GDM1 (cell line): ENCODE results near the gene CPA5.
"Not testable (repeated sequence)": the region's sequence is repeated elsewhere in the genome, so short reads cannot be mapped to it uniquely, and the experiment has no call there.

Experiments
- DNase-seq: peaks from one replicate; lab custom pipeline; 2025; lab: John Stamatoyannopoulos, UW

Gene CPA5

DNA sequence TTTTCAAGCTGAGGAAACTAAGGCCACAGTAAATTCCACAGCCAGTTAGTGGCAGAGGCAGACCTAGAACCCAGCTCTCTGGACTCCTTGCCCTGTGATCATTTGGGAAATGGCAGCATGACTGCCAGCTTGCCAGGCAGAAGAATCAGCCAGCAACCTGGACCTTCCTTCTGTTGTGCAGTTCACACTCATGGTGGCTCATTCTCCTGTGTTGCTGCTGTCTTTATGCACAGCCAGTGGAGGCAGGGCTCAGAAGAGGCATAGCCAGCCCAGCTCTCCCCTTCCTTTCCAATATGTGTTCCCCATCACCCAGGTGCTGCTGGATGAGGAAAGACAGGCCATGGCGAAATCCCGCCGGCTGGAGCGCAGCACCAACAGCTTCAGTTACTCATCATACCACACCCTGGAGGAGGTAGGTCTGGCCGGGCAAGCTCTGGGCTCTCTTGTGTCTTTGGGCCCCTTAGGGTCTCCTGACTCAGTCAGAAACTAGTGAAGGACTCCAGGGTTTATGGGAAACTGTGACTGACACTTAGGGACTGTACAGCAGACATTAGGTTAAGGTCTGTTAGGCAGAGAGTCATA is 14.8 kb downstream of the CPA5 start:
- DNase-seq, result no peak

DNA sequence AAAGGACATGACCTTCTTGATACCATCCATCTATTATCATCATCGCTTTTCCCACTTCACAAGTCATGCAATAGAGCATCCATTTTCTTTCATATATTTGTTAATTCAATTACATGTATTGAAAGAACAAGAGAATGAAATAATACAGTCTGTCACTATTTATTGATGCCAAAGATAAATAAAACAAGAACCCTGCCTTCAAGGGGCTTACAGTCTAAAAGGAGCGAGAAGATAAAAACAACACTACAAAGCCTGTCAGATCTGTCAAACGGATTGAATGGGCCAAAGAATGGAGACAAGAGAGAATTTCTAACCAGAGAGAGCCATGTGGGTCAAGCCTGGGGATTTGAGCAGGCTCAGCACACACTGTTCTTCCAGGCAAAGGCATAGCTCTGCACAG is 15.9 kb downstream of the CPA5 start:
- no peak for DNase-seq

DNA sequence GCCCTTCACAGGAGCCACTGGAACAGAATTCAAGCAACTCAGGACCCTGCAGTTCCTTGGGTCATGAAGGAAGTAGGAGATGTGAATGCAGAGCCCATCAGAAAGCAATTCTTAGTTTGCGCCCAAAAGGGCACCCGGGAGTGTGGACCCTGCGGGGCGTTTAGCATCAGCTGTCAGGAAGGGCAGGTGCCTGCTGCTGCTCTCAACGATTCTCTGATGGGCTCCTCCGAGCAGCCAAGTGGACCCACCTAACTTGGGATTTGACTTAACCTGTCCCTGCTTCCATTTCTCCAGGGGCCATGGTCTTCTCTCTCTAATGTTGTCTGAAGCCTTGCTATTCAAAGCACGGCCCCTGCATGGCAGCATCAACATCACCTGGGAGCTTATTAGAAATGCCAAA is 17.1 kb downstream of the CPA5 start:
- DNase-seq, result no peak

DNA sequence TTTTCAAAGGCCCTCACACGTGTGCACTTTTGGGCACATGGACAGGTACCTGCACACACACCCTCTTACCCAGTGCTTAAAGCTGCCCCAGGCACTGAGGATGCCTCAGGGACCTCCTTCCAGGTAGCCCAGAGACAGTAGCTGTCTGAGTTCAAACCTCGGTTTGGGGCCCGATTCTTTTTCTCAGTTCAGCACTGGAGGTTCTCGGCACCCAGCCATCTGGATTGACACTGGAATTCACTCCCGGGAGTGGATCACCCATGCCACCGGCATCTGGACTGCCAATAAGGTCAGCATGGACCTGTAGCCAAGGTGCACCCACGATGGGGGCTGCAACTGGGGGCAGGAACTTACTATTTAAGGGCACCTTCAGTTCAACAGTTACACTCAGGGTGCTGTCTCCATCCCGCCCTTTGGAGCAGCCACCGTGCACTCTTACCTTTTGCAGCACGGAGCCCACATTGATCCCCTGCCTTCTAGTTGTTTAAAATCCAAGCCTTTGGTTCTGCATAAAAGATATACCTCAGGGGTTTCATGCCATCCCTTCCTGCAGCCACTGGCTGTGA is 17.7 kb downstream of the CPA5 start:
- no peak for DNase-seq

DNA sequence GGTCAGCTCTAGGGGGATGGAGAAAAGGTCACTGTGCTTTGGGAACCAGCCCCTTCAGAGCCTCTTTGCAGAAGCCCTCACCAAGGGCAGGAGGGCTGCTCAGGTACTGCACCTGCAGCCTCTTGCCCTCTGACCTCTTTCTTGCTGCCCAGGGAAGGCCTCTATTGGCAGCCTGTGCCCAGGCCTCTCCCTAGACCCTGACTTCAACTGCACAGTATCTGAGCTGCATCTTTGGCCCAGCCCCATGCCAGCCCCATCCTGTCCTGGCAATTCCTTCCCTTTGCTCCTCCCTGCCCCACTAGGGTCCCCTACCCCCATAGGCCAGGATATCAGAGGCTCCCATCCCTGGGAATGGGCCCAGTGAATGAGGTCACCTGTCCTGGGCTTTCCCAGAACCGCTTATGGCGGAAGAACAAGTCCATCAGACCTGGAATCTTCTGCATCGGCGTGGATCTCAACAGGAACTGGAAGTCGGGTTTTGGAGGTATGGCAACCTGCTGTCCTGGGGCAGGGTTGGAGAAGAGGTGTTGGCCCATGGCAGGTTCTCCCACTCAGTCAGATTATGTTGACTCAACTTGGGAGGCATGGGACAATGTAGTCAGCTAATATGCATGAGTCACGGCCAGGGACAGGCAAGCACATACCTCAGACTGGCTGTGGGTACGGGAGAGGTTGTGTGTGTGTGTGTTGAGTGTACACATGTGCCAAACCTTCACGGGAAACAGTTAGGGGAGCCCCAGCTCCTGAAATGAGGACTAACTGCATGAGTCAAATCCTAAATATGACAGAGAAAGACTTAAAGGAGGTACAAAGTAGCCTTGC is 18.6 kb downstream of the CPA5 start:
- no peak for DNase-seq

DNA sequence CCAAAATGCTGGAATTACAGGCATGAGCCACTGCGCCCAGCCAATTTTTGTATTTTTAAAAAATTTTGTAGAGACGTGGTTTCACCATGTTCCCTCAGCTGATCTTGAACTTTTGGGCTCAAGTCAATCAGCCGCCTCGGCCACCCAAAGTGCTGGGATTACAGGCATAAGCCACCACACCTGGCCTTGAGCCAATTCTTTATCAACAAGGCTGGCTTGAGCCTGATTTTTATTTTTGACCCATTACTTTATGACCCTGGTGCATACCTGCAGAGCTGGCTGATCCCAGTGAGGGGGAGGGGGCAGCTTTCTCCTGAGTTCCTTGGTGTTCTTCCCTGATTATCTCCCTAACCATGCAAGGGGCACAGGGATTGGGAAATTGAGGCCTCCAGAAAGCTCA is 19.8 kb downstream of the CPA5 start:
- DNase-seq, result no peak

DNA sequence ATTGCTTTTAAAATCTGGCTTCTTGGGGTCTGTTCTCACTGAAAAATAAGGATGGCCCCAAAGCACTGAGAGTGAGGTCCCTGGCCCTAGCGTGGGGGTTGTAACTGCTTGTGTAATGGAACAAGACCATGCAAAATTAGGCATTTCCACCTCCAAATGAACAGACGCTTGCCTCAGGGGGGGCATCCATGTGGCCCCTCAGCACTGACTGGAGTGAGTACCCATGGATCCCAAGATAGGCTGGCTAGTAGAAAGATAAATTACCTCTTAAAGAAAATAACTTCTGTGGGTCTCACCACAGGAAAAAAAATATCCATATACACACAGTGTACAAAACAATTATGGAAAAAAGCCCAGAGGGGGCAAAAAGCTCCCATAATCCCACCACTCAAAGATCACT is 20.5 kb downstream of the CPA5 start:
- DNase-seq, result no peak

DNA sequence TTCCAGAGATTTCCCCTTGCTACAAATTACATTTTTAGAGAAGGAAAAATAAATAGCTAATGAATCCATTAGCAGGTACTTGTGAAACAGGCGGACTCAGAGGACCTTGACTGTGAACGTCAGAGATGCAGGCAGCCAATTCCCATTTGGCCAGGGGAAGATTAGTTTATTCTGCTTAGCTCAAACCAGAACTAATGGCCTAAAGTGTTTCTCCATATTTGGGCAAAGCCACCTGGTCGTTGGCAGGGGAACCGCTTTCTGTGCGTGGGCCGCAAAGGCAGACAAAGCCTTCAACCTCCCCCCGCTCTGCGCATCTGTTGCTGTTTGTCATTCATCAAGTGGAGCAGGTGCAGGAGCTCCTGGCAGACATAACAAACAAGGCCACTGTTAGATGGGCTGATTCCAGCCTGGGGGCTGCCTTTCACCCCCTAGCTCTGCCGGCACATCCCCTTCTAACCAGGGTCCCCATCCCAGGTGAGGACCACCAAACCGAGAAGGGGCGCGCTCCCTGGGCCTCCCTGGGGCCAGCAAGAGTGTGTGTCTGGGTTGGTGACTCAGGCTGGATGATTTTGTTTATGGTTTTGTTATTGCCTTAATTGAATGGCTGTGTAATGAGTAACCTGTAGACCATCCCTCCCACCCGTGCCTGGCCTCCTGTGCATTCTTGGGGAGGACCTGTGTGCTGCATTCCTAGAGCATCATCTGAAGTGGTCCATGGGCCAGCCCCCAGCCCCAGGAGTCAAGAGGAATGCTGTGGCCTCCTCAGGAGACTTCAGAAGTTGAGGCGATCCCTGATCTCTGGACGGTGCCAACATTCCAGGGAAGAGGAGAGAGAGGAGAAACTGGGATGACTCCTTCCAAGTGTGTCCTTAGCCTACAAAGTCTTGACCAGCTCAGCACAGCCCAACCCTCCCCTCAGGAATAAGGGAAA is 21.2 kb downstream of the CPA5 start:
- DNase-seq, result no peak

DNA sequence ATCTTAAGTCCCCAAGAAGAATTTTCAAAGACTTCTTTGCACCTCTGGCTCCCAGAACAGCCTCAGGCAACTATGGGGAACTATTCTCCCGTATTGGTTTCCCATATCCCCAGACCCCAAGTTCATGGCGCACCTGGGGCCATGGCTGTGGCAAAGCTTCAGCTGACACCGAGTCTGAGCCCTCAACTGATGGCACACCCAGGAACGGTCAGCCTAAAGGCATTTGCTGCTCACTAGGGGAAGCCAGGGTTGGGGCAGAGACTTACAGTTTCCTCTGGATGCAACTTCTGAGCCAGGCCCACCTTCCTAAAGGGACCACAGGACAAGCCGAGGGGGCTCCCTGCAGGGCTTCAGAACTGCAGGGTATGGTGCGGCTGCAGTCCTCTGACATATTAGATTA is 21.9 kb downstream of the CPA5 start:
- no peak for DNase-seq

DNA sequence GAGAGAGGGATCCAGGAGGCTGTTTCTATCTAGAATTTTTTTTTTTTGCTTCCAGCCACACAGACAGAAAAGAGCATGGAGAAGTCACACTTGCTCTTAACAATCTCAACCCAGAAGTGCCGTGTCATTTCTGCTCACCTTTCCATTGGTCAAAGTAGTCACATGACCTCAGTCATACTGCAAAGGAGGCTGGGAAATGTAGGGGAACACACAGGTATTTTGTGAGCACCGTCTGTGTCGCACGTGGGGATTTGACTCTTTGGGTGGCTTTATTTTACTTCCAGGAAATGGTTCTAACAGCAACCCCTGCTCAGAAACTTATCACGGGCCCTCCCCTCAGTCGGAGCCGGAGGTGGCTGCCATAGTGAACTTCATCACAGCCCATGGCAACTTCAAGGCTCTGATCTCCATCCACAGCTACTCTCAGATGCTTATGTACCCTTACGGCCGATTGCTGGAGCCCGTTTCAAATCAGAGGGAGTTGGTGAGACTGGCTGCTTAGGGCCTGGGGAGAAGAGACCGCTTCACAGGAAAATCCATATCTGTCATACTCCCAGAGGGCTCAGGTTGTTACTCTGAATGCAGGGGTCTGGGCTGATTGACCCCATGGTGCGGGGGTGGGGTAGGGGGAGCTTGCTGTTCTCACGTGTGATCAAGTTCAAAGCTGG is 22.6 kb downstream of the CPA5 start:
- DNase-seq, result no peak

DNA sequence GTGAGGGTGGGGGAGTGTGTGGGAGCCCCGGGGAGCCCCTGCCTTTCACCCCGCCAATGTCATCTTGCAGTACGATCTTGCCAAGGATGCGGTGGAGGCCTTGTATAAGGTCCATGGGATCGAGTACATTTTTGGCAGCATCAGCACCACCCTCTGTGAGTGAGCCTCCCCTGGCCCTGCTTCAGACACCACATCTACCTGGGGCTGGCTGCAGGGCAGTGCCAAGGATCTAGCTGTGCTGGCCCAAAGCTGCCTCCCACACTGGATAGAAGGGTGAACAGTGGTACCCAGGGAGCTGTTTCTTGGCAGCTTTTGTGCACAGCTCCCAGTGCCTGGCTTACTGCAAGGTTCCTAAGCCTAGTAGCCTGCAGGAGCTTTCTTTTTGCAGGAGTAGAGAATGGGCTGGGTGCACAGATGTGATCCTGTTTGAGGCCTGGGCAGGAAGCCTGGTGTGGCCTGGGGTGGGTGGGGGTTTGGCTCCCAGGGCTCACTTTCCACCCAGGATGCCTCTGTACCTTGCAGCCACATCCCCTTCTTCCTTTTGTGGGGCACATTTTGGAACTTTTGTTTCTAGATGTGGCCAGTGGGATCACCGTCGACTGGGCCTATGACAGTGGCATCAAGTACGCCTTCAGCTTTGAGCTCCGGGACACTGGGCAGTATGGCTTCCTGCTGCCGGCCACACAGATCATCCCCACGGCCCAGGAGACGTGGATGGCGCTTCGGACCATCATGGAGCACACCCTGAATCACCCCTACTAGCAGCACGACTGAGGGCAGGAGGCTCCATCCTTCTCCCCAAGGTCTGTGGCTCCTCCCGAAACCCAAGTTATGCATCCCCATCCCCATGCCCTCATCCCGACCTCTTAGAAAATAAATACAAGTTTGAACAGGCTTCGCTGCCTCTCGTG is 23.5 kb downstream of the CPA5 start:
- DNase-seq, result peak; percentile 39

DNA sequence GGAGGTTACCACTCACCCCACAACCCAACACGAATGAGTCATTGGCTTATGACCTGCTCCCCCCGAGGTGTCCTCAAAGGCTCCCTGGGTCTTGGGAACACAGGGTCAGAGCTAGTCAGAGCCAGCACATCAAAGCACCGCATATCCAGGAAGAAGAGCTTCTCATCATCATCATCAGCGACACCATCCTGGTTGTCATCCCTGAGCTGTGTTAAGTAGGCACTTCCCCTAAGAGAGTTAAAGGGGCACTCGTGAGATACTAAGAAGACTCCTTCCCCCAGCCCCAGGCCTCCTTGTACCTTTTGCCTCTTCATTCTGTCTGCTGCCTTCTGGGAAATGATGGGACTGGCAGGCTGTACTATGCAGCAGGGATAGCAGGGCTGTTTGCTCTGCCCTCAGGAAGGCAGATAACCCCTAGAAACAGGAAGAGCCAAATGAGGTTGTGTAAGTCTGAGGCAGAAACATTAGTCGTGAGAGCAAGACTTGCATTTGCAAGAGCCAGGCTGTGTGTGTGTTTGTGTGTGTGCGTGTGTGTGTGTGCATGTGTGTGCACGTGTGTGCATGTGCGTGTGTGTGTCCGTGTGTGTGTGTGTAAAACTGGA is 24.6 kb downstream of the CPA5 start:
- peak; percentile 51 for DNase-seq

DNA sequence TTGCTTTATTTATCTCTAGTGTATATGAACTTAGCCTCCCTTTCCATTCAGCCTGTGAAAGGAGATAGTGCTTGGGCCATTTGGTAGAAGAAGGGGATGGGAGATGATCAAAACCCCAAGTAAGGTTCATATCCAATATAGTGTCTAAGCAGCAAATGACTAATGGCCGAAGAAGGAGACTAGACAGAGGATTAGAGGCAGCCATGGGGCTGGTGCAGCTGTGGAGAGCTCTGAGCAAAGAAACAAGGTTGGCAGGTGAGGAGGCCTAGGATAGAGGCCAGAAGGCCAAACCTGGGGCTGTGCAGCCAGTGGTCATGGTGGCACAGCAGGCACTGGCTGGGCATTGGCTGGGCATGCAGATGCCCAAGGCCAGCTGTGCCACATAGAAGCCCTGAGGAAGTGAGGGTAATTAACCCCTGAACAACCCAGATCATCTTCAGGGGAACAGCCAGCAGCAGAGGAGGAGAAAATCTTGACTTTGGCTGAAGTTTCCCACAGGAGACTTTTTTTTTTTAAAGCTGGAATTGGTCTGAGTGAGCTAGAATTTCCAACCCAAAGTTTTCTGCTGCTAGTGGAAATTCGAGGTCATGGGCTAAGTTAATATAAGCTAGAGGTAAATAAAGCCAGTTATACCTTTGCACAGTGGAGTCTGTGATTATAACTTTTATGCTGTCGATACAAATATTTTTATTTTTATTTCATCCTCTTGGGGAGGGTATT is 25.4 kb downstream of the CPA5 start:
- DNase-seq, result no peak

DNA sequence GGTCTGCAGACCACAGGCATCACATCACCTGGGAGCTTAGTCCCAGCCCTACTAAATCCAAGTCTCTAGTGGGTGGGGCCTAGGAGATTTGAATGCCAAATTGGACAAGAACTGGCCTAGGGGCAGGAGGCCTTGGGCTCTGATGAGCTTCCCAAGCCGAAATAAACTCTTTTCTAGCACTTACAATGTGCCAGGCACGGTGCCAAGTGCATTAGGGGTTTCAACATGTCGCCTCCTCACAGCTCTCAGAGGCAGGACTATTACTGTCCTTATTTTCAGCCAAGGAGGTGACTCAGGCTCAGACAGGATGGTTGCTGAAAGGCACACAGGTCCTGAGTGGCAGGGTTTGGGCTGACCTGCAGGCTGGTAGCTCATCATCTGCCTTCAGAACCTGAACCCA is 26.4 kb downstream of the CPA5 start:
- DNase-seq, result no peak

DNA sequence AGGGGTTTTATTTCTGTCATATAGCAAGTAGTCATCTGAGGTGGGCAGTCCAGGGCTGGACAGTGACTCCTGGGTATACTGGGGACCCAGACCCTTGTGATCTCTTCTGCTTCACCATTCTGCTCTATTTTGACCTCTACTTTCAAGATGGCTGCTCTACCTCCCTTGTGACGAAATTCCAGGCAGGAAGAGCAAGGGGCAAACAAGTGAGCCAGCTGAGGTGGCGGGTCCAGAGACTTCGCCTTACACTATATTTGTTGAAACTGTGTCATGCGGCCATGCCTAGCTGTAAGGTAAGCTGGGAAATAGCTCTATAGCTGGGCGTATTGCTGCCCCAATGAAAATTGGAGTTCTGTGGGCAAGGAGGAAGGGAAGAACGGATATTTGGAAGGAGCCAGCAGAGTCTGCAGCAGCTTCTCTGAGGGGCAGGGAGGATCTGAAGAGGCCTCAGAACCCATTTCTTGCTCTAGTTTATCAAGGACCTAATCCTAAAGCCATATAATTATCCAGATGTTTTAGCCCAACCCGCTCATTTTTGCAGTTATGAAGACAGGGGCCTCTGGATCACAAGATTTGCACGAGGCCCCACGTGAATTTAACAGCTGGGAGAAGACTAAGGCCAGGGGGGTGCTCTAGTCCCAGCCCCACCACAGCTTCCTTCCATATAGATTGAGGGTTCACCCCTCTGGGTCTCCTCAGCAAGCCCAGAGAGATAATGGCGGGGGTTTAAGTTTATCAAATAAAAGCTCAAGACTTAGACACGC is 28.0 kb downstream of the CPA5 start:
- no peak for DNase-seq

DNA sequence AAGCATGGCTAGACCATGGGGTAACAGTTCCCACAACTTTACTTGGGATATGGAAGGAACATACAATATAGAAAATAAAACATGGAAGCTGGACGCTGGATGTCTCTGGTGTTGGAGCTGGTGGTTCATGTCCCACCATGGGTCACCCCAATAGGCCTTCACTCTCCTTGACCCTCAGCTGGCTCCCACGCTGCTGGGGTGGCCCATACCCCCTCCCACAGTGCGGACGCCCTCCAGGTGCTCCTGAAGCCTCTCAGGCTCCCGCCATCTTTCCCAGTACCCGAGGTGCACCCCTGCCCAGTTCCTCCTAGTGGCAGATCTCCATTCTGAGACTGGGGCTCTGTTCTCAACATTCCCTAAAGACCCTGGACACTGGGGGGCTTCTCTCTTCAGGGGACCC is 29.9 kb downstream of the CPA5 start:
- no peak for DNase-seq

DNA sequence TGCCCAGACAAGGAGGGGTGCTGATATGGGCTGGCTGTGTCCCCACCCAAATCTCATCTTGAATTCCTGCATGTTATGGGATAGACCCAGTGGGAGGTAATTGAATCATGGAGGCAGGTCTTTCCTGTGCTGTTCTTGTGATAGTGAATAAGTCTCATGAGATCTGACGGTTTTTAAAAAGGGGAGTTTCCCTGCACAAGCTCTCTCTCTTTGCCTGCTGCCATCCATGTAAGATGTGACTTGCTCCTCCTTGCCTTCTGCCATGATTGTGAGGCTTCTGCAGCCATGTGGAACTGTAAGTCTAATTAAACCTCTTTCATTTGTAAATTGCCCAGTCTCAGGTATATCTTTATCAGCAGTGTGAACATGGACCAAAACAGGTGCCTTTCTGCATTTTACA is 31.8 kb downstream of the CPA5 start:
- not testable (repeated sequence) for DNase-seq

DNA sequence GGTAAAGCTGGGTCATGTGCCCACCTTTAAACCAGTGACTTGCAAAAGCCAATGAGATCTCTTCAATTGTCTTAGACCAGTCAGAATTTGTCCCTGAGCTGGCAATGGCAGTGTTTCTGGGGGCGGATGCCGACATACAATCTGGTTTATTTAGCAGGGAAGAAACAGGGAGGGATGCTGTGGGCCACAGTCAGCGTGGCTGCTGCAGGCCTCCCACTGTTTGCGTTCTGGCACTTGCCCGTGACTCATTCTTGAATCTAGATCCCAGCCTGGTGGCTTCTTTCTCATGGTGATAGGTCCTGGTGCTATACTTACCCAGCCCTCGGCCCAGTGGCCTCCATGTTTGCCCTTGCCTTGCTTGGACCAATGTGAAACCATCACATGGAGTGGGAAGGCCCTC is 32.6 kb downstream of the CPA5 start:
- DNase-seq, result no peak

DNA sequence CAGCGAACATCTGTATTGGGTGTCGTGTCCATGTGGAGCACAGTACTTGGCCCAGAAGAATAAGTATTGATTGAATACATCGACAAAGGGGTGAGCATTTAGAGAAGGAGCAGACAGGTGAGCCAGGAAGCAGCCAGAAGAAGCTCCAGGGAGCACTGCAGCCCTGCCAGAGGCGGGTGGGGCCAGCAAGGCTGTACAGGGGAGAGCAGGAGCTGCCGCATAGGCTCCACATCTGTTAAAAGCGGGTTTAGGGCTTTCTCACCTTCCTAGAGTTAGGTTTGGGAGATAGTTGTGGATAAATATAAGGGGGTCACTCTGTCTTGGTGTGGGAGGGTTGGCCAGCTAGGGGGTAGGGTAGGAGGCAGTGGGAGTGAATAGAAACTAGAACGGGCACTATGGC is 34.4 kb downstream of the CPA5 start:
- no peak for DNase-seq
